NCI-H460 (cell line): ENCODE measurements around the gene USP17L21. TPM values are rescaled to one million over a fixed set of nuclear protein-coding genes. Genes with fewer than 3 reads are reported as not detected.
"Not testable (repeated sequence)": the region's sequence is repeated elsewhere in the genome, so short reads cannot be mapped to it uniquely, and the experiment has no call there.

Experiments
- DNase-seq: peaks from one replicate; pipeline ENCODE4 v3.0.0-alpha.2; 2016; ENCODE audit warnings: low read depth; ENCODE audit errors: extremely low read depth
- polyA plus RNA-seq: library from polyadenylated mRNA; depleted of rRNA; stranded (reverse); fragments of >200 nt; gene quantifications from 2 replicates; pipeline ENCODE4 v1.2.3, GENCODE V29; 2014; cell fraction: nucleus; rRNA removed
- total RNA-seq: library from RNA; depleted of rRNA; stranded (reverse); fragments of >200 nt; shearing (Covaris generic); gene quantifications from 2 replicates; pipeline ENCODE4 v1.2.3, GENCODE V29; 2014; rRNA removed

Gene USP17L21, protein sequence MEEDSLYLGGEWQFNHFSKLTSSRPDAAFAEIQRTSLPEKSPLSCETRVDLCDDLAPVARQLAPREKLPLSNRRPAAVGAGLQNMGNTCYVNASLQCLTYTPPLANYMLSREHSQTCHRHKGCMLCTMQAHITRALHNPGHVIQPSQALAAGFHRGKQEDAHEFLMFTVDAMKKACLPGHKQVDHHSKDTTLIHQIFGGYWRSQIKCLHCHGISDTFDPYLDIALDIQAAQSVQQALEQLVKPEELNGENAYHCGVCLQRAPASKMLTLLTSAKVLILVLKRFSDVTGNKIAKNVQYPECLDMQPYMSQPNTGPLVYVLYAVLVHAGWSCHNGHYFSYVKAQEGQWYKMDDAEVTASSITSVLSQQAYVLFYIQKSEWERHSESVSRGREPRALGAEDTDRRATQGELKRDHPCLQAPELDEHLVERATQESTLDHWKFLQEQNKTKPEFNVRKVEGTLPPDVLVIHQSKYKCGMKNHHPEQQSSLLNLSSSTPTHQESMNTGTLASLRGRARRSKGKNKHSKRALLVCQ
- not detected in 2 replicates for total RNA-seq
- polyA plus RNA-seq, result not detected in 2 replicates

DNA sequence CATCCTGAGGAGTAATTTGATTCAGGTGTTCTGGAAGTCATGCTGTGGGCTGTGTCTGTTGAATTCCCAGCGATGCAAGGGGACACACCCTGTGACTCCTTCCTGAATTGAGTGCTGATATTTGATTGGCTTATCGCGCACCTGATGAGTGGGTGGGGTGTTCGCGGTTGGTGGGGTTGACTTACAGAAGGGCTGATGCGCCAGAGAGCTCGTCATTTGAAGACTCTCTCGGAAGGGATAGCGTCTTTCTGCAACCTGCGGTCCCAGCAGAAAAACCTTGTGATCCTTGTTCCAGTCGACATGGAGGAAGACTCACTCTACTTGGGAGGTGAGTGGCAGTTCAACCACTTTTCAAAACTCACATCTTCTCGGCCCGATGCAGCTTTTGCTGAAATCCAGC, at the start of gene USP17L21:
USP17L21 (plus strand) TSS at position 301 of the 400 bp plus-strand sequence; CDS start at position 301, 0 bp downstream.
- not testable (repeated sequence) for DNase-seq

GRCh38 chr4:9214701-9215100, 48.0 kb upstream of the USP17L21 start:
- not testable (repeated sequence) for DNase-seq

DNA sequence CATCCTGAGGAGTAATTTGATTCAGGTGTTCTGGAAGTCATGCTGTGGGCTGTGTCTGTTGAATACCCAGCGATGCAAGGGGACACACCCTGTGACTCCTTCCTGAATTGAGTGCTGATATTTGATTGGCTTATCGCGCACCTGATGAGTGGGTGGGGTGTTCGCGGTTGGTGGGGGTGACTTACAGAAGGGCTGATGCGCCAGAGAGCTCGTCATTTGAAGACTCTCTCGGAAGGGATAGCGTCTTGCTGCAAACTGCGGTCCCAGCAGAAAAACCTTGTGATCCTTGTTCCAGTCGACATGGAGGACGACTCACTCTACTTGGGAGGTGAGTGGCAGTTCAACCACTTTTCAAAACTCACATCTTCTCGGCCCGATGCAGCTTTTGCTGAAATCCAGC, 47.6 kb upstream of the USP17L21 start, which contains the start of gene USP17L11:
USP17L11 (plus strand) TSS at position 301 of the 400 bp plus-strand sequence; CDS start at position 301, 0 bp downstream.
- DNase-seq, result not testable (repeated sequence)

GRCh38 chr4:9219852-9220251, 42.8 kb upstream of the USP17L21 start, which contains the start of gene USP17L12:
TSS of gene USP17L12 (plus strand) at chr4:9220152. CDS start at chr4:9220152, 0 bp downstream.
- DNase-seq, result not testable (repeated sequence)

GRCh38 chr4:9224596-9224995, 38.1 kb upstream of the USP17L21 start, which contains the start of gene USP17L13:
TSS of gene USP17L13 (plus strand) at chr4:9224896. CDS start at chr4:9224896, 0 bp downstream.
- DNase-seq, result not testable (repeated sequence)

DNA sequence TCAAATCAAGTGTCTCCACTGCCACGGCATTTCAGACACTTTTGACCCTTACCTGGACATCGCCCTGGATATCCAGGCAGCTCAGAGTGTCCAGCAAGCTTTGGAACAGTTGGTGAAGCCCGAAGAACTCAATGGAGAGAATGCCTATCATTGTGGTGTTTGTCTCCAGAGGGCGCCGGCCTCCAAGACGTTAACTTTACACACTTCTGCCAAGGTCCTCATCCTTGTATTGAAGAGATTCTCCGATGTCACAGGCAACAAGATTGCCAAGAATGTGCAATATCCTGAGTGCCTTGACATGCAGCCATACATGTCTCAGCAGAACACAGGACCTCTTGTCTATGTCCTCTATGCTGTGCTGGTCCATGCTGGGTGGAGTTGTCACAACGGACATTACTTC, 32.4 kb upstream of the USP17L21 start:
- DNase-seq, result not testable (repeated sequence)

DNA sequence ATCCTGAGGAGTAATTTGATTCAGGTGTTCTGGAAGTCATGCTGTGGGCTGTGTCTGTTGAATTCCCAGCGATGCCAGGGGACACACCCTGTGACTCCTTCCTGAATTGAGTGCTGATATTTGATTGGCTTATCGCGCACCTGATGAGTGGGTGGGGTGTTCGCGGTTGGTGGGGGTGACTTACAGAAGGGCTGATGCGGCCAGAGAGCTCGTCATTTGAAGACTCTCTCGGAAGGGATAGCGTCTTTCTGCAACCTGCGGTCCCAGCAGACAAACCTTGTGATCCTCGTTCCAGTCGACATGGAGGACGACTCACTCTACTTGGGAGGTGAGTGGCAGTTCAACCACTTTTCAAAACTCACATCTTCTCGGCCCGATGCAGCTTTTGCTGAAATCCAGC, 28.6 kb upstream of the USP17L21 start, which contains the start of gene USP17L15:
USP17L15 (plus strand) TSS at position 301 of the 400 bp plus-strand sequence; CDS start at position 301, 0 bp downstream.
- not testable (repeated sequence) for DNase-seq

GRCh38 chr4:9238461-9238860, 24.2 kb upstream of the USP17L21 start:
- DNase-seq, result not testable (repeated sequence)

DNA sequence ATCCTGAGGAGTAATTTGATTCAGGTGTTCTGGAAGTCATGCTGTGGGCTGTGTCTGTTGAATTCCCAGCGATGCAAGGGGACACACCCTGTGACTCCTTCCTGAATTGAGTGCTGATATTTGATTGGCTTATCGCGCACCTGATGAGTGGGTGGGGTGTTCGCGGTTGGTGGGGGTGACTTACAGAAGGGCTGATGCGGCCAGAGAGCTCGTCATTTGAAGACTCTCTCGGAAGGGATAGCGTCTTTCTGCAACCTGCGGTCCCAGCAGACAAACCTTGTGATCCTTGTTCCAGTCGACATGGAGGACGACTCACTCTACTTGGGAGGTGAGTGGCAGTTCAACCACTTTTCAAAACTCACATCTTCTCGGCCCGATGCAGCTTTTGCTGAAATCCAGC, 19.1 kb upstream of the USP17L21 start, which contains the start of gene USP17L17:
USP17L17 (plus strand) TSS at position 301 of the 400 bp plus-strand sequence; CDS start at position 301, 0 bp downstream.
- not testable (repeated sequence) for DNase-seq

- DNase-seq, result not testable (repeated sequence)
These were observed 14.6 kb upstream of the USP17L21 start, which contains the start of gene USP17L18 for GRCh38 chr4:9247953-9248680. TSS of gene USP17L18 (plus strand) at chr4:9248630. CDS start at chr4:9248630, 0 bp downstream.

- not testable (repeated sequence) for DNase-seq
These were observed 9.6 kb upstream of the USP17L21 start, which contains the start of gene USP17L19 for GRCh38 chr4:9253078-9253477. TSS of gene USP17L19 (plus strand) at chr4:9253378. CDS start at chr4:9253378, 0 bp downstream.

DNA sequence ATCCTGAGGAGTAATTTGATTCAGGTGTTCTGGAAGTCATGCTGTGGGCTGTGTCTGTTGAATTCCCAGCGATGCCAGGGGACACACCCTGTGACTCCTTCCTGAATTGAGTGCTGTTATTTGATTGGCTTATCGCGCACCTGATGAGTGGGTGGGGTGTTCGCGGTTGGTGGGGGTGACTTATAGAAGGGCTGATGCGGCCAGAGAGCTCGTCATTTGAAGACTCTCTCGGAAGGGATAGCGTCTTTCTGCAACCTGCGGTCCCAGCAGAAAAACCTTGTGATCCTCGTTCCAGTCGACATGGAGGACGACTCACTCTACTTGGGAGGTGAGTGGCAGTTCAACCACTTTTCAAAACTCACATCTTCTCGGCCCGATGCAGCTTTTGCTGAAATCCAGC, 4.8 kb upstream of the USP17L21 start, which contains the start of gene USP17L20:
USP17L20 (plus strand) TSS at position 301 of the 400 bp plus-strand sequence; CDS start at position 301, 0 bp downstream.
- DNase-seq, result not testable (repeated sequence)

DNA sequence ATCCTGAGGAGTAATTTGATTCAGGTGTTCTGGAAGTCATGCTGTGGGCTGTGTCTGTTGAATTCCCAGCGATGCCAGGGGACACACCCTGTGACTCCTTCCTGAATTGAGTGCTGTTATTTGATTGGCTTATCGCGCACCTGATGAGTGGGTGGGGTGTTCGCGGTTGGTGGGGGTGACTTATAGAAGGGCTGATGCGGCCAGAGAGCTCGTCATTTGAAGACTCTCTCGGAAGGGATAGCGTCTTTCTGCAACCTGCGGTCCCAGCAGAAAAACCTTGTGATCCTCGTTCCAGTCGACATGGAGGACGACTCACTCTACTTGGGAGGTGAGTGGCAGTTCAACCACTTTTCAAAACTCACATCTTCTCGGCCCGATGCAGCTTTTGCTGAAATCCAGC, 4.6 kb downstream of the USP17L21 start, which contains the start of gene USP17L22:
USP17L22 (plus strand) TSS at position 301 of the 400 bp plus-strand sequence; CDS start at position 301, 0 bp downstream.
- DNase-seq, result not testable (repeated sequence)

DNA sequence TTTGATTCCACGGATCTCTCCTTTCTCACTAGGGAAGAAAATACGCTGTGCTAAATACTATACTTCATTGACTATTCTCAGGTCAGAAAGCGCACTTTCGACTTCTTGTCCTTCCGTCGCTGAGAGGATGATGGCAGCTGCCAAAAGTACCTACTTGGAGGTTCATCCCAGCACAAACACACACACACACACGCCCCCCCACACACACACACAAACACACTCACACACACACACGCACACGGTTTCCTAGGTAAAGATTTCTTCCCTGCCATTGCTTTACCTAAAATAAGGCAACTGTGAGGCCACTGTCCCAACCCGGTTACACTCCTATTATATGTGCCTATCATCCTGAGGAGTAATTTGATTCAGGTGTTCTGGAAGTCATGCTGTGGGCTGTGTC, 9.0 kb downstream of the USP17L21 start:
- not testable (repeated sequence) for DNase-seq

Other genes with a start within 250 kb of the USP17L21 start
- gene FAM90A26, start 92.5 kb upstream of the USP17L21 start, total RNA-seq, result not detected in 2 replicates
- not detected in 2 replicates for gene USP17L10, start 52.2 kb upstream of the USP17L21 start, total RNA-seq
- not detected in 2 replicates for gene USP17L11, start 47.5 kb upstream of the USP17L21 start, total RNA-seq
- gene USP17L12, start 42.7 kb upstream of the USP17L21 start, total RNA-seq, result not detected in 2 replicates
- gene USP17L13, start 38.0 kb upstream of the USP17L21 start, total RNA-seq, result not detected in 2 replicates
- 0.05 TPM in 1 of 2 replicates, not detected in the other for gene USP17L15, start 28.5 kb upstream of the USP17L21 start, total RNA-seq
- not detected in 2 replicates for gene USP17L17, start 19.0 kb upstream of the USP17L21 start, total RNA-seq
- gene USP17L18, start 14.2 kb upstream of the USP17L21 start, total RNA-seq, result not detected in 2 replicates
- not detected in 2 replicates for gene USP17L19, start 9.5 kb upstream of the USP17L21 start, total RNA-seq
- not detected in 2 replicates for gene USP17L20, start 4.7 kb upstream of the USP17L21 start, total RNA-seq
- not detected in 2 replicates for gene USP17L22, start 4.7 kb downstream of the USP17L21 start, total RNA-seq
- not detected in 2 replicates for gene USP17L24, start 62.3 kb downstream of the USP17L21 start, total RNA-seq
- gene USP17L25, start 67.0 kb downstream of the USP17L21 start, total RNA-seq, result not detected in 2 replicates
- not detected in 2 replicates for gene USP17L26, start 71.8 kb downstream of the USP17L21 start, total RNA-seq
- not detected in 2 replicates for gene USP17L5, start 76.5 kb downstream of the USP17L21 start, total RNA-seq
- not detected in 2 replicates for gene USP17L27, start 81.3 kb downstream of the USP17L21 start, total RNA-seq
- gene USP17L28, start 86.0 kb downstream of the USP17L21 start, total RNA-seq, result not detected in 2 replicates
- not detected in 2 replicates for gene USP17L29, start 90.8 kb downstream of the USP17L21 start, total RNA-seq
- not detected in 2 replicates for gene USP17L30, start 100.3 kb downstream of the USP17L21 start, total RNA-seq
- gene DEFB131A, start 181.5 kb downstream of the USP17L21 start, total RNA-seq, result not detected in 2 replicates